Measurements from ENCODE around the gene LPAR5. TPM values are rescaled to one million over a fixed set of nuclear protein-coding genes. Genes with fewer than 3 reads are reported as not detected.

Gene LPAR5
- total RNA-seq, 1 experiment from 2014 or later, result 2.5 TPM

- intact Hi-C loops (cut with micrococcal nuclease; ENCODE audit: unreplicated experiment), result no loop called here
- no peaks in the 10 kb centered on the region for H3K27me3 Mint-ChIP-seq (ENCODE audit: unreplicated experiment)
- H3K4me1 Mint-ChIP-seq (ENCODE audit: low read depth, unreplicated experiment), result peaks cover 7% of the 10 kb centered on the region
- no peak overlapping the region for H3K27ac Mint-ChIP-seq (ENCODE audit: unreplicated experiment)
- TF ChIP-seq, protein P1, sequence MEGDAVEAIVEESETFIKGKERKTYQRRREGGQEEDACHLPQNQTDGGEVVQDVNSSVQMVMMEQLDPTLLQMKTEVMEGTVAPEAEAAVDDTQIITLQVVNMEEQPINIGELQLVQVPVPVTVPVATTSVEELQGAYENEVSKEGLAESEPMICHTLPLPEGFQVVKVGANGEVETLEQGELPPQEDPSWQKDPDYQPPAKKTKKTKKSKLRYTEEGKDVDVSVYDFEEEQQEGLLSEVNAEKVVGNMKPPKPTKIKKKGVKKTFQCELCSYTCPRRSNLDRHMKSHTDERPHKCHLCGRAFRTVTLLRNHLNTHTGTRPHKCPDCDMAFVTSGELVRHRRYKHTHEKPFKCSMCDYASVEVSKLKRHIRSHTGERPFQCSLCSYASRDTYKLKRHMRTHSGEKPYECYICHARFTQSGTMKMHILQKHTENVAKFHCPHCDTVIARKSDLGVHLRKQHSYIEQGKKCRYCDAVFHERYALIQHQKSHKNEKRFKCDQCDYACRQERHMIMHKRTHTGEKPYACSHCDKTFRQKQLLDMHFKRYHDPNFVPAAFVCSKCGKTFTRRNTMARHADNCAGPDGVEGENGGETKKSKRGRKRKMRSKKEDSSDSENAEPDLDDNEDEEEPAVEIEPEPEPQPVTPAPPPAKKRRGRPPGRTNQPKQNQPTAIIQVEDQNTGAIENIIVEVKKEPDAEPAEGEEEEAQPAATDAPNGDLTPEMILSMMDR (IDR thresholded peaks at IDR 0.05; ENCODE audit: unreplicated experiment), result no peak
- no peak overlapping the region for H3K4me3 Mint-ChIP-seq (ENCODE audit: low read depth, unreplicated experiment)
- DNase-seq, result no peak
- no peaks in the 10 kb centered on the region for H3K9me3 Mint-ChIP-seq (ENCODE audit: low read depth, unreplicated experiment)
- BruUV-seq (replicated peaks), result no TSS peak
- CTCF ChIA-PET, result no interaction called here
- peaks cover 2% of the 10 kb centered on the region for H3K36me3 Mint-ChIP-seq (ENCODE audit: insufficient read depth, unreplicated experiment)
Measured at GRCh38 chr12:6630736-6631135, 5.0 kb downstream of the LPAR5 start.

GRCh38 chr12:6627616-6628015, 8.1 kb downstream of the LPAR5 start:
- Mint-ChIP-seq H3K36me3 (ENCODE audit: insufficient read depth, unreplicated experiment) (no peaks in the 10 kb centered on the region), H3K9me3 (ENCODE audit: low read depth, unreplicated experiment) (no peaks in the 10 kb centered on the region), H3K4me1 (ENCODE audit: low read depth, unreplicated experiment) (no peaks in the 10 kb centered on the region), H3K27ac (ENCODE audit: unreplicated experiment) (no peak overlapping the region), H3K27me3 (ENCODE audit: unreplicated experiment) (no peaks in the 10 kb centered on the region), H3K4me3 (ENCODE audit: low read depth, unreplicated experiment) (no peak overlapping the region)
- no TSS peak for BruUV-seq (replicated peaks)
- TF ChIP-seq, protein P1 (IDR thresholded peaks at IDR 0.05; ENCODE audit: unreplicated experiment), result no peak
- intact Hi-C loops (cut with micrococcal nuclease; ENCODE audit: unreplicated experiment), result no loop called here
- no peak for DNase-seq
- CTCF ChIA-PET, result interaction anchor here (0.6 kb wide), 2 partner anchors 9 to 225 kb away, joined by 3 to 4 read pairs; no protein-coding TSS in a partner anchor

DNA sequence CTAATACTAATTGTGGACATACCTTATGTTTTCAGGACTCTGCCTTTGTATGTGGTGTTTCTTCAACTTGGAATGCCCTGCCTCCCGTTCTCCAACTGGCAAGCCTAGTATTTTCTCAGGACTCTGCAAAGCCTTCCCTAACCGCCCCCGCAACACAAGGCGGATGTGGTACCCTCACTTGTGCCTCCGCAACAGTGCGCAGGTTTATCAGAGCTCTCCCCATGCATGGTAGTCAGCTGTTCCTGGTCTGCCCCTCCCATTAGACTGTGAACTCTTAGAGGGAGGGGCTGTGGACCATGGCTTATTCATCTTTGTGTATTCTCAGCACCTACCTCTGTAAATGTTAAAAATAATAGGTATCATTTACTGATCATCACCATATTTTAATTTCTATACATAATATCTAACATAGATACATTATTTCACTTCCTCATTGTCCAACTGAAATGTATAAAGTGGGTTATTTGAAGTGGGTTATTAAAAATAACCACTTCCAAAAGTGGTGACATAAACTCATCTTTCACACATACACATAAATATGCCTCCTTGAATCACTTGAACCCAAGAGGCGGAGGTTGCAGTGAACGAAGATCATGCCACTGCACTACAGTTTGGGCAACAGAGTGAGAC, 9.0 kb downstream of the LPAR5 start:
- no peaks in the 10 kb centered on the region for H3K27me3 Mint-ChIP-seq (ENCODE audit: unreplicated experiment)
- H3K4me3 Mint-ChIP-seq (ENCODE audit: low read depth, unreplicated experiment), result no peak overlapping the region
- DNase-seq, result no peak
- CTCF ChIA-PET, result no interaction called here
- TF ChIP-seq, protein P1 (IDR thresholded peaks at IDR 0.05; ENCODE audit: unreplicated experiment), result no peak
- no peaks in the 10 kb centered on the region for H3K9me3 Mint-ChIP-seq (ENCODE audit: low read depth, unreplicated experiment)
- no peaks in the 10 kb centered on the region for H3K36me3 Mint-ChIP-seq (ENCODE audit: insufficient read depth, unreplicated experiment)
- H3K27ac Mint-ChIP-seq (ENCODE audit: unreplicated experiment), result no peak overlapping the region
- no TSS peak for BruUV-seq (replicated peaks)
- intact Hi-C loops (cut with micrococcal nuclease; ENCODE audit: unreplicated experiment), result no loop called here
- no peaks in the 10 kb centered on the region for H3K4me1 Mint-ChIP-seq (ENCODE audit: low read depth, unreplicated experiment)

DNA sequence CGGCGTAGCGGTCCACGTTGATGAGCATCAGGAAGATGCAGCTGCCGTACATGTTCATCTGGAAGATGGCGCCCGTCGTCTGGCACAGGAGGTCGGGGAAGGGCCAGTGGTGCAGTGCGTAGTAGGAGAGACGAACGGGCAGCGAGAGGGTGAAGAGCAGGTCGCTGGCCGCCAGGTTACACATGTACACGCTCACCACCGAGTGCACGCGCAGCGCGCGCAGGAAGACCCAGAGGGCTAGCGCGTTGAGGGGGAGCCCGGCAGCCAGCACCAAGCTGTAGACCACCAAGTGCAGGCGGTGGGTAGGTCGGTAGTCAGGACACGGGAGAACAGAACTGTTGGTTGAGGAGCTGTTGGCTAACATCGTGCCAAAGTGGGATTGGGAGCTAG, 14.9 kb downstream of the LPAR5 start:
- Mint-ChIP-seq H3K27ac (ENCODE audit: unreplicated experiment) (no peak overlapping the region), H3K4me1 (ENCODE audit: low read depth, unreplicated experiment) (no peaks in the 10 kb centered on the region), H3K9me3 (ENCODE audit: low read depth, unreplicated experiment) (no peaks in the 10 kb centered on the region), H3K27me3 (ENCODE audit: unreplicated experiment) (no peaks in the 10 kb centered on the region), H3K36me3 (ENCODE audit: insufficient read depth, unreplicated experiment) (no peaks in the 10 kb centered on the region), H3K4me3 (ENCODE audit: low read depth, unreplicated experiment) (no peak overlapping the region)
- BruUV-seq (replicated peaks), result no TSS peak
- no peak for DNase-seq
- CTCF ChIA-PET, result no interaction called here
- intact Hi-C loops (cut with micrococcal nuclease; ENCODE audit: unreplicated experiment), result no loop called here
- TF ChIP-seq, protein P1 (IDR thresholded peaks at IDR 0.05; ENCODE audit: unreplicated experiment), result no peak
